Smooth muscle cell (in vitro differentiated cells): ENCODE results near the gene CD19. TPM values are rescaled to one million over a fixed set of nuclear protein-coding genes. Genes with fewer than 3 reads are reported as not detected.

Source experiments
- DNase-seq: peaks from one replicate; lab custom pipeline; 2025; ENCODE audit not compliant: unreplicated experiment; lab: John Stamatoyannopoulos, UW
- H2AFZ ChIP-seq: fragments of 200-600 bp; sonication (generic); 2 replicates; pipeline ENCODE4 v1.6.0; 2016; ENCODE audit warnings: antibody characterized with exemption, low read depth, mild to moderate bottlenecking
- H3F3A ChIP-seq: fragments of 200-600 bp; sonication (generic); 2 replicates; pipeline ENCODE4 v1.6.0; 2017; ENCODE audit warnings: antibody characterized with exemption, low read depth
- H3K27ac ChIP-seq: fragments of 200-600 bp; sonication (generic); 2 replicates; pipeline ENCODE4 v1.5.1; 2016; ENCODE audit warnings: low read depth, mild to moderate bottlenecking
- H3K27me3 ChIP-seq: fragments of 200-600 bp; sonication (generic); 2 replicates; pipeline ENCODE4 v1.6.1; 2016; ENCODE audit warnings: low read depth, mild to moderate bottlenecking
- H3K36me3 ChIP-seq: fragments of 200-600 bp; sonication (generic); 2 replicates; pipeline ENCODE4 v1.5.1; 2016; ENCODE audit warnings: low read depth
- H3K4me1 ChIP-seq: fragments of 200-600 bp; sonication (generic); 2 replicates; pipeline ENCODE4 v1.5.1; 2016; ENCODE audit warnings: low read depth
- H3K4me2 ChIP-seq: fragments of 200-600 bp; sonication (generic); 2 replicates; pipeline ENCODE4 v1.6.0; 2016; ENCODE audit warnings: mild to moderate bottlenecking
- H3K4me3 ChIP-seq: fragments of 200-600 bp; sonication (generic); 2 replicates; pipeline ENCODE4 v1.5.1; 2016; ENCODE audit warnings: mild to moderate bottlenecking
- H3K79me2 ChIP-seq: fragments of 200-600 bp; sonication (generic); 2 replicates; pipeline ENCODE4 v1.6.0; 2016; ENCODE audit warnings: low read depth, mild to moderate bottlenecking
- H3K9ac ChIP-seq: fragments of 200-600 bp; sonication (generic); 2 replicates; pipeline ENCODE4 v1.6.0; 2016; ENCODE audit warnings: low read depth
- H3K9me3 ChIP-seq: fragments of 200-600 bp; sonication (generic); replicated peaks from 2 replicates; pipeline ENCODE4 v1.5.1; 2016; ENCODE audit warnings: low read depth
- H4K20me1 ChIP-seq: fragments of 200-600 bp; sonication (generic); 2 replicates; pipeline ENCODE4 v1.6.0; 2016; ENCODE audit warnings: low read depth
- CTCF ChIP-seq: fragments of 200-600 bp; sonication (generic); IDR thresholded peaks from 2 replicates; pipeline ENCODE4 v1.5.1; 2017; ENCODE audit warnings: borderline replicate concordance, mild to moderate bottlenecking, antibody characterized with exemption; ENCODE audit not compliant: insufficient read depth, poor library complexity, severe bottlenecking
- WGBS: methylation state at CpG from one replicate; pipeline ENCODE4 v1.1.7; 2016; ENCODE audit warnings: low lambda C conversion rate; 5-methylcytosine and 5-hydroxymethylcytosine counted together
- polyA plus RNA-seq: library from polyadenylated mRNA; unstranded; fragments of >200 nt; fragmentation: Nextera tagmentation; extraction: Ambion mirVana; gene quantifications from 2 replicates; pipeline ENCODE4 v1.2.1, GENCODE V29; 2016
- total RNA-seq: library from RNA; depleted of rRNA; stranded (reverse); fragments of >200 nt; gene quantifications from 2 replicates; pipeline ENCODE4 v1.2.3, GENCODE V29; 2014

Gene CD19
- total and polyA plus RNA-seq, 2 experiments from 2014 or later: not detected

- Histone ChIP-seq H3K9ac (no peak overlapping the region), H3K79me2 (no peaks in the 10 kb centered on the region), H4K20me1 (no peaks in the 10 kb centered on the region), H3K4me1 (no peaks in the 10 kb centered on the region), H3K9me3 (no peaks in the 10 kb centered on the region), H3K27ac (no peak overlapping the region), H3K36me3 (no peaks in the 10 kb centered on the region), H3K4me3 (no peak overlapping the region), H3K4me2 (no peak overlapping the region), H3K27me3 (no peaks in the 10 kb centered on the region), H3F3A (no peaks in the 10 kb centered on the region), H2AFZ (no peak overlapping the region)
- WGBS: 95% methylated on average over 12 of the region's 12 CpGs
- no peak for DNase-seq
- TF ChIP-seq CTCF: no peak
Observed at GRCh38 chr16:28912558-28912957, 19.2 kb upstream of the CD19 start.

- Histone ChIP-seq H3K4me2 (no peak overlapping the region), H3K27me3 (no peaks in the 10 kb centered on the region), H3K4me3 (no peak overlapping the region), H4K20me1 (no peaks in the 10 kb centered on the region), H3K9ac (no peak overlapping the region), H3K79me2 (no peaks in the 10 kb centered on the region), H3K36me3 (no peaks in the 10 kb centered on the region), H3F3A (no peaks in the 10 kb centered on the region), H3K9me3 (no peaks in the 10 kb centered on the region), H3K4me1 (no peaks in the 10 kb centered on the region), H3K27ac (no peak overlapping the region), H2AFZ (no peak overlapping the region)
- no peak for DNase-seq
- 98% methylated on average over 24 of the region's 29 CpGs for WGBS
- TF ChIP-seq CTCF: no peak
Observed at GRCh38 chr16:28913946-28914724, 17.6 kb upstream of the CD19 start.

- Histone ChIP-seq H3K27ac (no peak overlapping the region), H3K4me1 (no peaks in the 10 kb centered on the region), H4K20me1 (no peaks in the 10 kb centered on the region), H3K79me2 (no peaks in the 10 kb centered on the region), H3K9ac (no peak overlapping the region), H3K4me2 (no peak overlapping the region), H3K36me3 (no peaks in the 10 kb centered on the region), H2AFZ (no peak overlapping the region), H3K4me3 (no peak overlapping the region), H3F3A (no peaks in the 10 kb centered on the region), H3K27me3 (no peaks in the 10 kb centered on the region), H3K9me3 (no peaks in the 10 kb centered on the region)
- no peak for TF ChIP-seq CTCF
- DNase-seq: no peak
Observed at GRCh38 chr16:28915181-28915580, 16.6 kb upstream of the CD19 start.

- Histone ChIP-seq H3K9me3 (no peaks in the 10 kb centered on the region), H3K27ac (no peak overlapping the region), H3K4me1 (no peaks in the 10 kb centered on the region), H2AFZ (no peak overlapping the region), H3F3A (no peaks in the 10 kb centered on the region), H3K9ac (no peak overlapping the region), H3K4me3 (no peak overlapping the region), H3K79me2 (no peaks in the 10 kb centered on the region), H4K20me1 (no peaks in the 10 kb centered on the region), H3K36me3 (no peaks in the 10 kb centered on the region), H3K4me2 (no peak overlapping the region), H3K27me3 (no peaks in the 10 kb centered on the region)
- TF ChIP-seq CTCF: no peak
- WGBS: 97% methylated on average over 7 of the region's 7 CpGs
- no peak for DNase-seq
Observed at GRCh38 chr16:28917095-28917494, 14.7 kb upstream of the CD19 start.
